ENCODE data around the gene TJP1. TPM values are rescaled to one million over a fixed set of nuclear protein-coding genes. Genes with fewer than 3 reads are reported as not detected.

The TJP1 gene
- total RNA-seq, 2 experiments from 2014 or later = not detected

DNA sequence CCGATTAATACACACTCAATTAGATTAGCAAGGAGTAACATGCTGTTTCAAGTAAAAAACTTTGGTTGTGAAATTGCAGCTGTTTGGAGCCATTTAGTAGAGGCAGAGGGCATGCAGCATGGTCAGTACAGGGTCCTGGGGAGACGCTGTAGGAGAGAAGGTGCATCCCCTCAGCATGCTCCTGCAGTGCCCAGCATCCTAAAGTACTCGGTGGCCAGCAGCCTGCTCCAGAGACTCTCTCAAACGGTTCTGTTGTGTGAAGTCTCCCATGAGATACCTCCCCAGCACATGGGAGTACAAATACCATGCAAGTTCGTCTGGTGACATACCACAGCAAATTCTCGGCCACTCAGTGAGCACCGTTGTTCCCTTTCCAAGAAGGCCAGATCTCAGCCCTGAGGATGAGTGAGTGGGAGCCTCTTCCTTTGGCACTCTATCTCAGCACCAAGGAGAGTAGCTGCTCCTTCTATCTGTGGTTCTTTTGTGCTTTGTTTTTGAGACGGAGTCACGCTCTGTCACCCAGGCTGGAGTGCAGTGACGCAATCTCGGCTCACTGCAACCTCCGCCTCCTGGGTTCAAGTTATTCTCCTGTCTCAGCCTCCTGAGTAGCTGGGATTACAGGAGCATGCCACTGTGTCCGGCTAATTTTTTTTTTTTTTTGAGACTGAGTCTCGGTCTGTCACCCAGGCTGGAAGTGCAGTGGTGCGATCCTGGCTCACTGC, 72.7 kb downstream of the TJP1 start:
- Mint-ChIP-seq H3K27ac (no peak overlapping the region), H3K27me3 (peaks cover 8% of the 10 kb centered on the region), H3K4me1 (ENCODE audit: low read depth) (no peaks in the 10 kb centered on the region), H3K4me3 (no peak overlapping the region), H3K36me3 (ENCODE audit: low read depth) (no peaks in the 10 kb centered on the region), H3K9me3 (no peaks in the 10 kb centered on the region)
- ATAC-seq (no peak), DNase-seq (no peak)
- TF ChIP-seq, protein P1, sequence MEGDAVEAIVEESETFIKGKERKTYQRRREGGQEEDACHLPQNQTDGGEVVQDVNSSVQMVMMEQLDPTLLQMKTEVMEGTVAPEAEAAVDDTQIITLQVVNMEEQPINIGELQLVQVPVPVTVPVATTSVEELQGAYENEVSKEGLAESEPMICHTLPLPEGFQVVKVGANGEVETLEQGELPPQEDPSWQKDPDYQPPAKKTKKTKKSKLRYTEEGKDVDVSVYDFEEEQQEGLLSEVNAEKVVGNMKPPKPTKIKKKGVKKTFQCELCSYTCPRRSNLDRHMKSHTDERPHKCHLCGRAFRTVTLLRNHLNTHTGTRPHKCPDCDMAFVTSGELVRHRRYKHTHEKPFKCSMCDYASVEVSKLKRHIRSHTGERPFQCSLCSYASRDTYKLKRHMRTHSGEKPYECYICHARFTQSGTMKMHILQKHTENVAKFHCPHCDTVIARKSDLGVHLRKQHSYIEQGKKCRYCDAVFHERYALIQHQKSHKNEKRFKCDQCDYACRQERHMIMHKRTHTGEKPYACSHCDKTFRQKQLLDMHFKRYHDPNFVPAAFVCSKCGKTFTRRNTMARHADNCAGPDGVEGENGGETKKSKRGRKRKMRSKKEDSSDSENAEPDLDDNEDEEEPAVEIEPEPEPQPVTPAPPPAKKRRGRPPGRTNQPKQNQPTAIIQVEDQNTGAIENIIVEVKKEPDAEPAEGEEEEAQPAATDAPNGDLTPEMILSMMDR (IDR thresholded peaks at IDR 0.05) = no peak
- intact Hi-C loops (cut with micrococcal nuclease) = loop anchor here (5.0 kb wide), 2 partner anchors 178 to 328 kb away; no protein-coding TSS in a partner anchor
- CTCF ChIA-PET = no interaction called here
- POLR2A ChIA-PET = no interaction called here

DNA sequence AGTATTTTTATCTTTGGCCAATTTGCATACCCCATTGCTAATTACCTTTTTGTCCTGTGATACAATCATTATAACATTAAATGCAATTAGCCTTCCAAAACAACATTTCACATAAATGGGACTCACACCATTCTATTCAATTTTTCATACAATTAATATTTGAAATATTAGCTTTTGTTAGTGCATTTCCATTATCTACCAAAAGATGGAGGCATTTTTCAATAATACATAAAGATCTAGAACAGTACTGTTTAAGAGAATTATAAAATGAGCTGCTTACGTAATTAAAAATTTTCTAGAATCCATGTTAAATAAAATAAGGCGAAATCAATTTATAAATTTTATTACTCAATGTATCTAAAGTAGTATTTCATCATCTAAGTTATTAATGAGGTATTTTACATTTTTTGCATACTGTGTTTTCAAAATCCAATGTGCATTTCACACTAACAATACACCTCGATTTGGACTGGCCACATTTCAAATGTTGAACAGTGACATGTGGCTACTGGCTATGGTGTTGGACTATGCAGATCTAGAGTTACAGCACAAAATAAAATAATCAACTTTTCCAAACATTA, 74.3 kb downstream of the TJP1 start:
- Mint-ChIP-seq H3K4me1 (ENCODE audit: low read depth) (no peaks in the 10 kb centered on the region), H3K4me3 (no peak overlapping the region), H3K9me3 (no peaks in the 10 kb centered on the region), H3K36me3 (ENCODE audit: low read depth) (no peaks in the 10 kb centered on the region), H3K27ac (no peak overlapping the region), H3K27me3 (peaks cover 8% of the 10 kb centered on the region)
- TF ChIP-seq, protein P1 (IDR thresholded peaks at IDR 0.05) = peak; percentile 46
- DNase-seq (no peak), ATAC-seq (no peak)
- POLR2A ChIA-PET = no interaction called here
- CTCF ChIA-PET = interaction anchor here (1.1 to 1.4 kb wide), 2 partner anchors 179 to 327 kb away, joined by 4 to 6 read pairs; no protein-coding TSS in a partner anchor
- intact Hi-C loops (cut with micrococcal nuclease) = loop anchor here (5.0 kb wide), 1 partner anchor 329 kb away; no protein-coding TSS in a partner anchor

DNA sequence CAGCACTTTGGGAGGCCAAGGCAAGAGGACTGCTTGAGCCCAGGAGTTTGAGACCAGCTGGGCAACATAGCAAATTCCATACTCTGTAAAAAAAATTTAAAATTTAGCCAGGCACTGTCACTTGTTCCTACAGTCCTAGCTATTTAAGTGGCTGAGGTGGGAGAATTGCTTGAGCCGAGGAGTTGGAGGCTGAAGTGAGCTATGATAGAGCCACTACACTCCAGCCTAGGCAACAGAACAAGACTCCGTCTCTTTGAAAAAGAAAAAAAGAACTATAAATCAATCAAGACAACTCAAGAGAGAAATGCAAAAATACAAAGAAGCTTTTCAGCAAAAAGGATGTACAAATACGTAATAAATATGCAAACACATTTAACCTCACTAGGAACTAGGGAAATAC, 78.8 kb downstream of the TJP1 start:
- H3K27ac Mint-ChIP-seq = no peak overlapping the region
- H3K4me3 Mint-ChIP-seq = no peak overlapping the region
- POLR2A ChIA-PET = no interaction called here
- peaks cover 5% of the 10 kb centered on the region for H3K27me3 Mint-ChIP-seq
- intact Hi-C loops (cut with micrococcal nuclease) = no loop called here
- CTCF ChIA-PET = no interaction called here
- no peak for DNase-seq
- ATAC-seq = no peak
- TF ChIP-seq, protein P1 (IDR thresholded peaks at IDR 0.05) = no peak
- H3K9me3 Mint-ChIP-seq = no peaks in the 10 kb centered on the region
- no peaks in the 10 kb centered on the region for H3K4me1 Mint-ChIP-seq (ENCODE audit: low read depth)
- no peaks in the 10 kb centered on the region for H3K36me3 Mint-ChIP-seq (ENCODE audit: low read depth)

DNA sequence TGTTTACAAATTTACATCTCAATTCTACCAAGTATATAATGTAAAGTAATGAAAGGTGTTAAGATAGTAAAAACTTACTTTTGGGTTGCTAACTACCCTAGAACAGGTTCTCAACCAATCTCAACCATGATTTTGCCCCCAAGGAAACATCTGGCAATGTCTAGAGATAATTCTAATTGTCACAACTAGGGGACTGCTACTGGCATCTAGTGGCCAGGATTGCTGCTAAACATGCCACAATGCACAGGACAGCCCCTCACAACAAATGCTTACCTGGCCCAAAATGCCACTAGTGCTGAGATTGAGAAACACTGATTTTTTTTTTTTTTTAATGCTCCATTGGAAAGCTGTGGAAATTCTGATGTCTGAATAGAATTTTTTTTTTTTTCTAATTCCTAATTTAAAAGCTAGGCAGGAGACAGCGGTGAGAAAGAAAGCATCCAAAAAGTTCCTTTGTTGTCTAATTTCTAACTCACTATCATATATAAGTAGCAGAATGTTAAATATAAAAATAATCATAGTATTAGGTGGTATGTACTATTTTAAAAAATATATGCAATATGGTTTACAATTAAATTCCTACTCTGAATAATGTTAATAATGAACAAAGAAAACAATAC, 81.5 kb downstream of the TJP1 start:
- DNase-seq = peak; percentile 14
- H3K27ac Mint-ChIP-seq = no peak overlapping the region
- CTCF ChIA-PET = interaction anchor here (1.3 kb wide), 1 partner anchor 27 kb away, joined by 3 read pairs; no protein-coding TSS in a partner anchor
- no peaks in the 10 kb centered on the region for H3K9me3 Mint-ChIP-seq
- H3K36me3 Mint-ChIP-seq (ENCODE audit: low read depth) = no peaks in the 10 kb centered on the region
- no peaks in the 10 kb centered on the region for H3K4me1 Mint-ChIP-seq (ENCODE audit: low read depth)
- ATAC-seq = no peak
- H3K4me3 Mint-ChIP-seq = no peak overlapping the region
- POLR2A ChIA-PET = no interaction called here
- intact Hi-C loops (cut with micrococcal nuclease) = no loop called here
- peaks cover 5% of the 10 kb centered on the region for H3K27me3 Mint-ChIP-seq
- TF ChIP-seq, protein P1 (IDR thresholded peaks at IDR 0.05) = no peak

DNA sequence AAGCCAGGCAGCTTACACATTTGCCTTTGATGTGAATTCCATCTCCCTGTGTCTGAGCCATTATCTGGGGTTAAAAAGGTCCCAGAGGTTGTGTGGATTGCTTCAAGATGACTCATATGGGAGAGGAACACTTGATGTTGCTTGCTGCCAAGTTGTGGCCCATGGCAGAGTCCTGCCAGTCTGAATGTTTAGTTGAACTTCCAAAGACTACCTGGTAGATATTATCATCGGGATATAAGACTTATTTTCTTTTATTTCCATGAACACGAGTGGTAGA, 85.6 kb downstream of the TJP1 start:
- Mint-ChIP-seq H3K4me3 (no peak overlapping the region), H3K9me3 (no peaks in the 10 kb centered on the region), H3K4me1 (ENCODE audit: low read depth) (no peaks in the 10 kb centered on the region), H3K27me3 (peaks cover 2% of the 10 kb centered on the region), H3K36me3 (ENCODE audit: low read depth) (no peaks in the 10 kb centered on the region), H3K27ac (no peak overlapping the region)
- ChIA-PET CTCF (no interaction called here), POLR2A (no interaction called here)
- ATAC-seq = no peak
- intact Hi-C loops (cut with micrococcal nuclease) = no loop called here
- TF ChIP-seq, protein P1 (IDR thresholded peaks at IDR 0.05) = no peak
- no peak for DNase-seq
